Measurements from ENCODE around the gene ARL14EP.

The ARL14EP gene

GRCh38 chr11:30380846-30381245 lies 57.9 kb downstream of the ARL14EP start:
- no peak for DNase-seq (ENCODE audit: low read depth)

- DNase-seq (ENCODE audit: low read depth): no peak
Measured at GRCh38 chr11:30381879-30382278, 59.0 kb downstream of the ARL14EP start.
